Osteocyte (in vitro differentiated cells): Measurements from ENCODE around the gene GLYR1. TPM values are rescaled to one million over a fixed set of nuclear protein-coding genes. Genes with fewer than 3 reads are reported as not detected.

Experiments used
- DNase-seq: peaks from one replicate; pipeline ENCODE4 v3.0.0; 2021; ENCODE audit warnings: mixed read lengths; ENCODE audit not compliant: unreplicated experiment; ENCODE audit errors: extremely low spot score
- H3K27ac Mint-ChIP-seq: one replicate; pipeline ENCODE4 v1.8.0; 2021; ENCODE audit warnings: mild to moderate bottlenecking, mixed read lengths; ENCODE audit not compliant: unreplicated experiment
- H3K27me3 Mint-ChIP-seq: one replicate; pipeline ENCODE4 v1.8.0; 2021; ENCODE audit warnings: mixed read lengths; ENCODE audit not compliant: unreplicated experiment
- H3K36me3 Mint-ChIP-seq: one replicate; pipeline ENCODE4 v1.8.0; 2021; ENCODE audit warnings: mixed read lengths; ENCODE audit not compliant: unreplicated experiment
- H3K4me1 Mint-ChIP-seq: one replicate; pipeline ENCODE4 v1.8.0; 2021; ENCODE audit warnings: mixed read lengths; ENCODE audit not compliant: unreplicated experiment
- H3K4me3 Mint-ChIP-seq: one replicate; pipeline ENCODE4 v1.8.0; 2021; ENCODE audit warnings: mild to moderate bottlenecking, moderate library complexity, mixed read lengths; ENCODE audit not compliant: unreplicated experiment
- H3K9me3 Mint-ChIP-seq: one replicate; pipeline ENCODE4 v1.8.0; 2021; ENCODE audit warnings: mixed read lengths; ENCODE audit not compliant: unreplicated experiment
- total RNA-seq: library from RNA; stranded (reverse); gene quantifications from 2 replicates; pipeline ENCODE4 v1.2.1, GENCODE V29; 2021
- TF ChIP-seq, protein P1 (sequence below): fragments of 200-600 bp; sonication (generic); IDR thresholded peaks from 2 replicates; pipeline ENCODE4 v1.5.0; 2021; ENCODE audit warnings: antibody characterized with exemption, mild to moderate bottlenecking, moderate library complexity

GLYR1 gene
- total RNA-seq, 1 donor from 2014 or later, result 76.9 TPM

DNA sequence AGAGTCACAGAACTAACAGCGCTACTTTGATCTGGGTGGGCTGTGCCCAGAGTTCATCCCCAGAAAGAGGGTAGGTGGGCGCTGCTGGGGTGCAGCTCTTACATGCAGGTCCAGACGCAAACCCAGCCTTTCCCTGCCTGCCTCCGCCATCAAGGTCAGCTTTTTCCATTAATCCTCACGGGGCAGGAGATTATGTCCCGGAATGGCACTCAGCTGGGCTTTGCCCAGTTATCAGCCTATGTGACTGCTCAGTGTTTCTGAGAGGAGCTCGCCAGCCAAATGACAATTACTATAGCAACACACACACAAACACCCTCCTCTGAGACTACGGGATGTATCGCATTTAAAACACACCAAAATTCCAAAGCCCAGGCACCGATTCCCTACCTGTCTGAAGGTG is 20.1 kb downstream of the GLYR1 start:
- Mint-ChIP-seq H3K27ac (no peak overlapping the region), H3K4me3 (no peak overlapping the region), H3K27me3 (no peaks in the 10 kb centered on the region), H3K36me3 (peaks cover 63% of the 10 kb centered on the region), H3K9me3 (no peaks in the 10 kb centered on the region), H3K4me1 (no peaks in the 10 kb centered on the region)
- DNase-seq, result no peak
- TF ChIP-seq, protein P1, sequence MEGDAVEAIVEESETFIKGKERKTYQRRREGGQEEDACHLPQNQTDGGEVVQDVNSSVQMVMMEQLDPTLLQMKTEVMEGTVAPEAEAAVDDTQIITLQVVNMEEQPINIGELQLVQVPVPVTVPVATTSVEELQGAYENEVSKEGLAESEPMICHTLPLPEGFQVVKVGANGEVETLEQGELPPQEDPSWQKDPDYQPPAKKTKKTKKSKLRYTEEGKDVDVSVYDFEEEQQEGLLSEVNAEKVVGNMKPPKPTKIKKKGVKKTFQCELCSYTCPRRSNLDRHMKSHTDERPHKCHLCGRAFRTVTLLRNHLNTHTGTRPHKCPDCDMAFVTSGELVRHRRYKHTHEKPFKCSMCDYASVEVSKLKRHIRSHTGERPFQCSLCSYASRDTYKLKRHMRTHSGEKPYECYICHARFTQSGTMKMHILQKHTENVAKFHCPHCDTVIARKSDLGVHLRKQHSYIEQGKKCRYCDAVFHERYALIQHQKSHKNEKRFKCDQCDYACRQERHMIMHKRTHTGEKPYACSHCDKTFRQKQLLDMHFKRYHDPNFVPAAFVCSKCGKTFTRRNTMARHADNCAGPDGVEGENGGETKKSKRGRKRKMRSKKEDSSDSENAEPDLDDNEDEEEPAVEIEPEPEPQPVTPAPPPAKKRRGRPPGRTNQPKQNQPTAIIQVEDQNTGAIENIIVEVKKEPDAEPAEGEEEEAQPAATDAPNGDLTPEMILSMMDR, result no peak

GRCh38 chr16:4826526-4826925 is 20.6 kb downstream of the GLYR1 start:
- peaks cover 61% of the 10 kb centered on the region for H3K36me3 Mint-ChIP-seq
- no peaks in the 10 kb centered on the region for H3K9me3 Mint-ChIP-seq
- H3K27me3 Mint-ChIP-seq, result no peaks in the 10 kb centered on the region
- no peaks in the 10 kb centered on the region for H3K4me1 Mint-ChIP-seq
- TF ChIP-seq, protein P1, result no peak
- no peak overlapping the region for H3K27ac Mint-ChIP-seq
- H3K4me3 Mint-ChIP-seq, result no peak overlapping the region
- no peak for DNase-seq

- no peak for DNase-seq
- Mint-ChIP-seq H3K36me3 (peaks cover 53% of the 10 kb centered on the region), H3K27me3 (no peaks in the 10 kb centered on the region), H3K4me3 (no peak overlapping the region), H3K9me3 (no peaks in the 10 kb centered on the region), H3K4me1 (no peaks in the 10 kb centered on the region), H3K27ac (no peak overlapping the region)
- TF ChIP-seq, protein P1, result no peak
Observed at GRCh38 chr16:4825196-4825595, 21.9 kb downstream of the GLYR1 start.

DNA sequence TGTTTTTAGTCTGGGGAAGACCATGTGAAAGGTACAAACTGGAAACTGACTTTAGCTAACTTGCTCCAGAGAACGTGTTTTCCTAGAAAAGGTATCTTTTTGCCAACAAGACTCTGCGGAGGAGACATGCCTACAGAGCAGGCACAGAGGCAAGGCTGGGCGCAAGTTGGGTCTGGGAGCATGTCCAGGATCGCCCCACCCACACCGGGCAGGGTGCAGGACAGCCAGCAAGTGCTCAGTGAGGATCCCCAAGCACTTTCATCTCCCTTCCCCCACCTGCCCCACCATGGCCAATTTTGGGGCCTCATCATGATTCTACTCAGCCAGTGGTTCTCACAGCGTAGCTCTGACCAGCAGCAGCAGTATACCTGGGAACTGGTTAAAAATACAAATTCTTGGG is 26.4 kb downstream of the GLYR1 start:
- Mint-ChIP-seq H3K4me3 (no peak overlapping the region), H3K9me3 (no peaks in the 10 kb centered on the region), H3K27me3 (no peaks in the 10 kb centered on the region), H3K4me1 (no peaks in the 10 kb centered on the region), H3K27ac (no peak overlapping the region), H3K36me3 (peaks cover 44% of the 10 kb centered on the region)
- DNase-seq, result no peak
- TF ChIP-seq, protein P1, result no peak

- Mint-ChIP-seq H3K27me3 (no peaks in the 10 kb centered on the region), H3K36me3 (peaks cover 41% of the 10 kb centered on the region), H3K27ac (no peak overlapping the region), H3K4me3 (no peak overlapping the region), H3K9me3 (no peaks in the 10 kb centered on the region), H3K4me1 (no peaks in the 10 kb centered on the region)
- TF ChIP-seq, protein P1, result no peak
- no peak for DNase-seq
Observed at GRCh38 chr16:4814542-4815173, 32.4 kb downstream of the GLYR1 start.
